Trophoblast cell (in vitro differentiated cells and primary cell): Measurements from ENCODE around the gene SPOP.

Source experiments
- DNase-seq, 2 donors: peaks; one replicate each; pipeline ENCODE4 v3.0.0-alpha.2; 2016
- H2AFZ ChIP-seq: 2 replicates; pipeline ENCODE4 v1.6.1; 2013; ENCODE audit warnings: low read length, moderate library complexity, mild to moderate bottlenecking; ENCODE audit not compliant: insufficient read depth, poor library complexity
- H2AK5ac ChIP-seq: 2 replicates; pipeline ENCODE4 v1.6.1; 2013; ENCODE audit warnings: mild to moderate bottlenecking, low read length
- H2BK120ac ChIP-seq: 2 replicates; pipeline ENCODE4 v1.6.1; 2013; ENCODE audit warnings: low read length, mild to moderate bottlenecking, moderate library complexity; ENCODE audit not compliant: insufficient read depth, poor library complexity
- H2BK12ac ChIP-seq: 2 replicates; pipeline ENCODE4 v1.6.1; 2013; ENCODE audit warnings: mild to moderate bottlenecking, low read length, moderate library complexity
- H2BK5ac ChIP-seq: 2 replicates; pipeline ENCODE4 v1.6.1; 2013; ENCODE audit warnings: low read length, low read depth, moderate library complexity, mild to moderate bottlenecking; ENCODE audit not compliant: poor library complexity
- H3K14ac ChIP-seq: 2 replicates; pipeline ENCODE4 v1.6.1; 2013; ENCODE audit warnings: mild to moderate bottlenecking, low read length
- H3K18ac ChIP-seq: 2 replicates; pipeline ENCODE4 v1.6.1; 2013; ENCODE audit warnings: mild to moderate bottlenecking, low read length
- H3K23ac ChIP-seq: 2 replicates; pipeline ENCODE4 v1.6.1; 2013; ENCODE audit warnings: low read length
- H3K27ac ChIP-seq: 2 replicates; pipeline ENCODE4 v1.5.1; 2013; ENCODE audit warnings: low read depth, mild to moderate bottlenecking, inconsistent platforms, low read length, moderate library complexity
- H3K27me3 ChIP-seq: 2 replicates; pipeline ENCODE4 v1.6.1; 2013; ENCODE audit warnings: inconsistent platforms, mild to moderate bottlenecking, low read length, moderate library complexity; ENCODE audit not compliant: insufficient read depth
- H3K36me3 ChIP-seq, 2 experiments: 1 replicate in 1 of 2; 2 replicates in 1 of 2; pipeline ENCODE4 v1.6.1; 2013; ENCODE audit warnings: low read length in 2 of 2, mild to moderate bottlenecking in 2 of 2, moderate library complexity in 1 of 2; ENCODE audit not compliant: insufficient read depth in 2 of 2, control insufficient read depth in 1 of 2
- H3K4ac ChIP-seq: 2 replicates; pipeline ENCODE4 v1.6.1; 2013; ENCODE audit warnings: low read depth, mild to moderate bottlenecking, low read length, moderate library complexity
- H3K4me1 ChIP-seq, 2 experiments: 1 replicate in 1 of 2; 2 replicates in 1 of 2; pipeline ENCODE4 v1.6.1; 2013; ENCODE audit warnings: low read length in 2 of 2, mild to moderate bottlenecking in 2 of 2, moderate library complexity in 1 of 2; ENCODE audit not compliant: insufficient read depth in 2 of 2, control insufficient read depth in 1 of 2
- H3K4me2 ChIP-seq: 2 replicates; pipeline ENCODE4 v1.6.1; 2013; ENCODE audit warnings: inconsistent platforms, mild to moderate bottlenecking, low read length, moderate library complexity
- H3K4me3 ChIP-seq: 2 replicates; pipeline ENCODE4 v1.5.1; 2013; ENCODE audit warnings: mild to moderate bottlenecking, low read depth, low read length, inconsistent platforms
- H3K79me1 ChIP-seq: one replicate; pipeline ENCODE4 v1.6.1; 2013; ENCODE audit warnings: low read length
- H3K79me2 ChIP-seq: 2 replicates; pipeline ENCODE4 v1.6.1; 2013; ENCODE audit warnings: low read length, mild to moderate bottlenecking; ENCODE audit not compliant: control insufficient read depth, insufficient read depth, poor library complexity
- H3K9ac ChIP-seq: 2 replicates; pipeline ENCODE4 v1.6.1; 2013; ENCODE audit warnings: mild to moderate bottlenecking, low read length
- H3K9me3 ChIP-seq: 2 replicates; pipeline ENCODE4 v1.6.1; 2013; ENCODE audit warnings: low read depth, mild to moderate bottlenecking, control low read depth, inconsistent platforms, low read length; ENCODE audit not compliant: insufficient read depth
- H4K12ac ChIP-seq: 2 replicates; pipeline ENCODE4 v1.6.1; 2013; ENCODE audit warnings: low read depth, mild to moderate bottlenecking, low read length, moderate library complexity
- H4K8ac ChIP-seq: 2 replicates; pipeline ENCODE4 v1.6.1; 2013; ENCODE audit warnings: low read depth, mild to moderate bottlenecking, low read length, moderate library complexity
- H4K91ac ChIP-seq: one replicate; pipeline ENCODE4 v1.6.1; 2013; ENCODE audit warnings: low read depth, mild to moderate bottlenecking, low read length, moderate library complexity
- WGBS: extraction: QIAGEN DNeasy Blood & Tissue Kit; methylation state at CpG from one replicate; pipeline ENCODE4 v1.1.7; 2013; ENCODE audit warnings: missing lambda C conversion rate; ENCODE audit not compliant: insufficient read length, insufficient coverage; ENCODE audit errors: extremely low coverage; 5-methylcytosine and 5-hydroxymethylcytosine counted together

SPOP gene

DNA sequence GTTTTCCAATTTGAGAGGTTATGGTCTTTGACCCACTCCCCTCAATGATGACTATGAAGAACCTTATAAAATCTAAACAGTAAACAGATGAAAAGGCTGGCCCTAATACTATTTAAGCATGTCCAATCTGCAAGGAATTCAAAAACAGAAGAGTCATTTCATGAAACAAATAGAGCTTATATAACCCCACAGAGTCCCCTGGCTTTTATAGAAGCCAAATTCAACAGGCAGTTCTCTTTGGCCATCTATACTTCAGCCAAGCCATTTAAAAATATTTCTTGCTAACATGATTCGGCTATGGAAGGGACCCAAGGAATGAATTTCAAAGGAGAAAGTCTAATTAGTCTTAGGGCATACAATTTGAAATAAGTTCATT lies 43.4 kb downstream of the SPOP start:
- Histone ChIP-seq H3K4me2 (no peak overlapping the region), H3K14ac (no peak overlapping the region), H3K9me3 (no peaks in the 10 kb centered on the region), H3K79me1 (no peaks in the 10 kb centered on the region), H3K27me3 (no peaks in the 10 kb centered on the region), H4K91ac (no peak overlapping the region), H3K23ac (no peak overlapping the region), H4K8ac (no peak overlapping the region), H3K4me3 (no peak overlapping the region), H3K36me3 (no peaks in the 10 kb centered on the region), H2BK120ac (no peak overlapping the region), H3K9ac (no peak overlapping the region), H3K4ac (no peak overlapping the region), H3K79me2 (no peaks in the 10 kb centered on the region), H3K18ac (no peak overlapping the region), H3K4me1 (no peaks in the 10 kb centered on the region), H2BK5ac (no peak overlapping the region), H3K27ac (no peak overlapping the region), H2AFZ (no peak overlapping the region), H4K12ac (no peak overlapping the region), H2AK5ac (no peak overlapping the region), H2BK12ac (no peak overlapping the region)
- no CpG with 5 or more reads among the region's 1 CpG for whole genome bisulfite sequencing
- no peak for DNase-seq

GRCh38 chr17:49633762-49634484 lies 44.0 kb downstream of the SPOP start:
- Histone ChIP-seq H3K27me3 (no peaks in the 10 kb centered on the region), H2AK5ac (no peak overlapping the region), H3K23ac (no peak overlapping the region), H3K9ac (no peak overlapping the region), H3K79me2 (no peaks in the 10 kb centered on the region), H2BK120ac (no peak overlapping the region), H2AFZ (no peak overlapping the region), H3K14ac (no peak overlapping the region), H4K8ac (no peak overlapping the region), H3K4me3 (no peak overlapping the region), H4K91ac (no peak overlapping the region), H4K12ac (no peak overlapping the region), H3K27ac (no peak overlapping the region), H2BK5ac (no peak overlapping the region), H3K4me1 (peaks cover 0 to under 1% of the 10 kb centered on the region in 2 experiments), H3K18ac (no peak overlapping the region), H3K9me3 (no peaks in the 10 kb centered on the region), H3K79me1 (no peaks in the 10 kb centered on the region), H2BK12ac (no peak overlapping the region), H3K4ac (no peak overlapping the region), H3K4me2 (no peak overlapping the region), H3K36me3 (no peaks in the 10 kb centered on the region)
- no peak for DNase-seq
- no CpG with 5 or more reads among the region's 4 CpGs for WGBS

GRCh38 chr17:49633250-49633649 lies 44.6 kb downstream of the SPOP start:
- Histone ChIP-seq H3K18ac (no peak overlapping the region), H3K4me1 (peaks cover 0 to 3% of the 10 kb centered on the region in 2 experiments), H2AK5ac (no peak overlapping the region), H3K23ac (no peak overlapping the region), H2BK5ac (no peak overlapping the region), H2AFZ (no peak overlapping the region), H2BK120ac (no peak overlapping the region), H4K91ac (no peak overlapping the region), H3K27me3 (no peaks in the 10 kb centered on the region), H3K36me3 (no peaks in the 10 kb centered on the region), H3K9me3 (no peaks in the 10 kb centered on the region), H3K14ac (no peak overlapping the region), H2BK12ac (no peak overlapping the region), H3K4me2 (no peak overlapping the region), H3K4ac (no peak overlapping the region), H3K9ac (no peak overlapping the region), H4K8ac (no peak overlapping the region), H3K27ac (no peak overlapping the region), H3K79me1 (no peaks in the 10 kb centered on the region), H3K4me3 (no peak overlapping the region), H3K79me2 (no peaks in the 10 kb centered on the region), H4K12ac (no peak overlapping the region)
- DNase-seq = no peak
- WGBS = no CpG with 5 or more reads among the region's 2 CpGs

- H2AFZ ChIP-seq = no peak overlapping the region
- no peak overlapping the region for H2BK12ac ChIP-seq
- no peak overlapping the region for H4K12ac ChIP-seq
- no peaks in the 10 kb centered on the region for H3K9me3 ChIP-seq
- H3K18ac ChIP-seq = no peak overlapping the region
- H3K27me3 ChIP-seq = no peaks in the 10 kb centered on the region
- no peak overlapping the region for H3K4me2 ChIP-seq
- no peaks in the 10 kb centered on the region for H3K79me2 ChIP-seq
- H3K27ac ChIP-seq = no peak overlapping the region
- H2BK120ac ChIP-seq = no peak overlapping the region
- H3K4ac ChIP-seq = no peak overlapping the region
- H4K91ac ChIP-seq = no peak overlapping the region
- WGBS = no CpG with 5 or more reads among the region's 4 CpGs
- no peaks in the 10 kb centered on the region for H3K79me1 ChIP-seq
- no peak overlapping the region for H2AK5ac ChIP-seq
- no peak overlapping the region for H3K14ac ChIP-seq
- no peaks in the 10 kb centered on the region for H3K36me3 ChIP-seq
- no peak overlapping the region for H3K9ac ChIP-seq
- no peak overlapping the region for H3K23ac ChIP-seq
- H2BK5ac ChIP-seq = no peak overlapping the region
- H3K4me3 ChIP-seq = no peak overlapping the region
- no peak for DNase-seq
- H4K8ac ChIP-seq = no peak overlapping the region
- H3K4me1 ChIP-seq = peaks cover 0 to 3% of the 10 kb centered on the region in 2 experiments
Measured at GRCh38 chr17:49632201-49632600, 45.7 kb downstream of the SPOP start.
